Measurements from ENCODE around the gene F13B.

GRCh38 chr1:197003132-197003531, 63.9 kb downstream of the F13B start:
- TF ChIP-seq CTCF (IDR thresholded peaks at IDR 0.05) (no peak), POLR2A (IDR thresholded peaks at IDR 0.05) (no peak), POLR2AphosphoS5 (IDR thresholded peaks at IDR 0.05) (no peak), EP300 (IDR thresholded peaks at IDR 0.05) (no peak)

Measured in upper lobe of left lung (tissue), 4 donors.